K562 (cell line): ENCODE results near the gene CCL3.

Experiments
- CBX2 ChIP-seq: fragments of 200-600 bp; sonication (generic); IDR thresholded peaks from one replicate; pipeline ENCODE4 v1.6.1; 2012; ENCODE audit warnings: mild to moderate bottlenecking, low read length, inconsistent platforms; ENCODE audit not compliant: insufficient read depth, poor library complexity, severe bottlenecking
- CREB1 ChIP-seq, 2 experiments: sonication (generic) in 1 of 2; formaldehyde crosslinking in 1 of 2; IDR thresholded peaks; 2 replicates each; pipeline versions ENCODE4 v1.6.1 to v1.8.0; 2012 to 2022; ENCODE audit warnings: inconsistent platforms in 1 of 2, mild to moderate bottlenecking in 1 of 2, missing genetic modification reagents in 1 of 2, moderate library complexity in 1 of 2
- FOS ChIP-seq: IDR thresholded peaks from 3 replicates; pipeline ENCODE4 v1.6.1; 2011; ENCODE audit not compliant: insufficient read length; ENCODE audit errors: extremely low read depth
- HCFC1 ChIP-seq: IDR thresholded peaks from 2 replicates; pipeline ENCODE4 v1.6.1; 2012; ENCODE audit warnings: low read depth, low read length, improper control_type of control experiment
- KLF10 ChIP-seq: fragments of 250-450 bp; sonication (Bioruptor Pico); IDR thresholded peaks from 2 replicates; pipeline ENCODE4 v1.6.1; 2021; ENCODE audit warnings: matching md5 sums
- LCOR ChIP-seq: sonication (generic); formaldehyde crosslinking; IDR thresholded peaks from 2 replicates; pipeline ENCODE4 v1.8.0; 2022; ENCODE audit warnings: mild to moderate bottlenecking, missing genetic modification reagents
- RFX5 ChIP-seq: IDR thresholded peaks from 2 replicates; pipeline ENCODE4 v1.6.1; 2011; ENCODE audit warnings: low read depth, mild to moderate bottlenecking, improper control_type of control experiment, low read length
- SREBF2 ChIP-seq: sonication (generic); formaldehyde crosslinking; IDR thresholded peaks from 2 replicates; pipeline ENCODE4 v1.4.0; 2020; ENCODE audit warnings: mild to moderate bottlenecking, missing genetic modification reagents
- TCF7 ChIP-seq: sonication (generic); IDR thresholded peaks from 2 replicates; pipeline ENCODE4 v1.6.1; 2016; ENCODE audit warnings: antibody characterized with exemption, borderline replicate concordance
- TCF7L2 ChIP-seq: fragments of 150-350 bp; IDR thresholded peaks from 2 replicates; pipeline ENCODE4 v1.6.1; 2016; ENCODE audit warnings: low read depth, mild to moderate bottlenecking, low read length, moderate library complexity
- TRIM25 ChIP-seq: fragments of 450-650 bp; IDR thresholded peaks from 2 replicates; pipeline ENCODE4 v1.7.0; 2016; ENCODE audit warnings: borderline replicate concordance
- TSC22D4 ChIP-seq: fragments of 450-650 bp; IDR thresholded peaks from 2 replicates; pipeline ENCODE4 v1.6.1; 2016; ENCODE audit warnings: missing genetic modification characterization, missing biosample characterization, control low read depth
- ZFX ChIP-seq: sonication (generic); formaldehyde crosslinking; IDR thresholded peaks from 2 replicates; pipeline ENCODE4 v1.8.0; 2022; ENCODE audit warnings: mild to moderate bottlenecking, missing genetic modification reagents, moderate library complexity
- ZMIZ1 ChIP-seq, 2 experiments: fragments of 150-350 bp in 1 of 2; IDR thresholded peaks; 2 replicates each; pipeline ENCODE4 v1.6.1; 2012 to 2016; ENCODE audit warnings: low read depth in 2 of 2, low read length in 2 of 2, mild to moderate bottlenecking in 1 of 2, moderate library complexity in 1 of 2

GRCh38 chr17:36086791-36087190, 3.2 kb downstream of the CCL3 start:
- no peak for TF ChIP-seq TCF7L2
- no peak for TF ChIP-seq HCFC1
- no peak for TF ChIP-seq CREB1 (IDR thresholded peaks at IDR 0.05)
- no peak for TF ChIP-seq CREB1 (CRISPR knock-in tag; IDR thresholded peaks at IDR 0.05)
- no peak for TF ChIP-seq TCF7
- TF ChIP-seq CBX2, result no peak
- no peak for TF ChIP-seq ZFX
- no peak for TF ChIP-seq FOS
- TF ChIP-seq RFX5, result no peak
- TF ChIP-seq SREBF2 (CRISPR knock-in tag), result no peak
- TF ChIP-seq TSC22D4 (tag), result no peak
- no peak for TF ChIP-seq TRIM25
- no peak for TF ChIP-seq ZMIZ1 (IDR thresholded peaks at IDR 0.05; ENCODE audit: low read depth in 2 of 2, low read length in 2 of 2)
- TF ChIP-seq LCOR (CRISPR knock-in tag), result no peak
- TF ChIP-seq KLF10 (CRISPR knock-in tag), result no peak
